Panc1 (cell line): ENCODE results near the gene LONP1.

Experiments used
- CTCF ChIP-seq: fragments of 450-650 bp; IDR thresholded peaks from 2 replicates; pipeline ENCODE4 v1.5.1; 2017; ENCODE audit warnings: mild to moderate bottlenecking
- REST ChIP-seq, 2 experiments: IDR thresholded peaks; 2 replicates each; pipeline ENCODE4 v1.6.1; 2011 to 2012; ENCODE audit warnings: low read depth in 2 of 2, control low read depth in 1 of 2, low read length in 1 of 2, mild to moderate bottlenecking in 1 of 2, moderate library complexity in 1 of 2; ENCODE audit not compliant: insufficient read depth in 1 of 2

GRCh38 chr19:5705552-5705951, 14.4 kb downstream of the LONP1 start:
- TF ChIP-seq CTCF (no peak), REST (IDR thresholded peaks at IDR 0.05; ENCODE audit: insufficient read depth in 1 of 2, low read depth in 2 of 2, low read length in 1 of 2) (no peak)
